Measurements from ENCODE around the gene BSCL2. TPM values are rescaled to one million over a fixed set of nuclear protein-coding genes. Genes with fewer than 3 reads are reported as not detected.
"Not testable (repeated sequence)": the region's sequence is repeated elsewhere in the genome, so short reads cannot be mapped to it uniquely, and the experiment has no call there.

Gene BSCL2
- total and polyA plus RNA-seq, 12 donors, result 8.5 to 83.0 (median 19.7) TPM

GRCh38 chr11:62752994-62753735, 45.9 kb upstream of the BSCL2 start:
- no peak for TF ChIP-seq CTCF (IDR thresholded peaks at IDR 0.05)

GRCh38 chr11:62752177-62752785, 45.1 kb upstream of the BSCL2 start:
- intact Hi-C loops (cut with DNase I), result loop anchor here in 2 of 10 donors (2.0 kb wide), 1 partner anchor 23 kb away; the partner anchor contains the start of gene TTC9C (in 2 of the 2)
- peak overlapping the region in 2 of 10 donors; percentile 89 to 95 for H3K27ac ChIP-seq
- H3K36me3 ChIP-seq, result peaks cover 0 to 40% (median 3%) of the 10 kb centered on the region in 9 donors
- H3K27me3 ChIP-seq, result no peaks in the 10 kb centered on the region
- ATAC-seq, result no peak
- H3K4me1 ChIP-seq, result peaks cover 7 to 42% (median 25%) of the 10 kb centered on the region in 9 donors
- TF ChIP-seq CTCF (IDR thresholded peaks at IDR 0.05), result no peak
- WGBS, 2 donors, result 97% methylated on average over 14 of the region's 14 CpGs
- DNase-seq, result no peak
- no peak overlapping the region for H3K4me3 ChIP-seq
- no peaks in the 10 kb centered on the region for H3K9me3 ChIP-seq

More at GRCh38 chr11:62752994-62753735, 45.9 kb upstream of the BSCL2 start:
- Histone ChIP-seq H3K27me3 (no peaks in the 10 kb centered on the region), H3K4me3 (peak overlapping the region; percentile 36 to 72 (median 62)), H3K27ac (peak overlapping the region; percentile 81 to 95 (median 91)), H3K9me3 (no peaks in the 10 kb centered on the region), H3K36me3 (peaks cover 0 to 39% (median 3%) of the 10 kb centered on the region in 9 donors), H3K4me1 (peaks cover 7 to 42% (median 25%) of the 10 kb centered on the region in 9 donors)
- DNase-seq (no peak), ATAC-seq (peak in 3 of 8 donors; percentile 0 to 5 (median 3))
- intact Hi-C loops (cut with DNase I), result loop anchor here in 2 of 10 donors (2.0 kb wide), 1 partner anchor 24 kb away; the partner anchor contains the start of gene TTC9C (in 2 of the 2)
- WGBS, 2 donors, result 74 to 75% methylated on average over 15 of the region's 15 CpGs

GRCh38 chr11:62749931-62750330, 42.7 kb upstream of the BSCL2 start:
- WGBS, 2 donors, result 94 to 98% methylated on average over 5 of the region's 5 CpGs

GRCh38 chr11:62747475-62748160, 40.4 kb upstream of the BSCL2 start:
- no peaks in the 10 kb centered on the region for H3K9me3 ChIP-seq
- H3K27me3 ChIP-seq, result no peaks in the 10 kb centered on the region
- H3K4me1 ChIP-seq, result peaks cover 0 to 27% (median 11%) of the 10 kb centered on the region in 9 donors
- no peak overlapping the region for H3K27ac ChIP-seq
- no peak for ATAC-seq
- TF ChIP-seq CTCF (IDR thresholded peaks at IDR 0.05), result no peak
- WGBS, 2 donors, result 74 to 80% methylated on average over 9 of the region's 9 CpGs
- no peak overlapping the region for H3K4me3 ChIP-seq
- intact Hi-C loops (cut with DNase I), result no loop called here
- DNase-seq, result no peak
- peaks cover 0 to 37% (median 3%) of the 10 kb centered on the region in 9 donors for H3K36me3 ChIP-seq

More at GRCh38 chr11:62749931-62750330, 42.7 kb upstream of the BSCL2 start:
- peaks cover 7 to 42% (median 25%) of the 10 kb centered on the region in 9 donors for H3K4me1 ChIP-seq
- peak overlapping the region in 1 of 10 donors; percentile 7 for H3K27ac ChIP-seq
- H3K9me3 ChIP-seq; intact Hi-C loops (cut with DNase I); H3K4me3 ChIP-seq; H3K27me3 ChIP-seq; DNase-seq; ATAC-seq: not testable (repeated sequence)
- peaks cover 0 to 43% (median 3%) of the 10 kb centered on the region in 9 donors for H3K36me3 ChIP-seq

Measured in heart right ventricle (tissue), 16 donors.